ENCODE results near the gene CORT.
"Not testable (repeated sequence)": the region's sequence is repeated elsewhere in the genome, so short reads cannot be mapped to it uniquely, and the experiment has no call there.

CORT gene

GRCh38 chr1:10449751-10450150, at the start of gene CORT:
CORT (plus strand) TSS chr1:10450031; CDS start chr1:10450224, 193 bp downstream.
- FAIRE-seq (no peak), DNase-seq (ENCODE audit: low spot score) (no peak)

GRCh38 chr1:10401281-10401680, 48.5 kb upstream of the CORT start:
- no peak for FAIRE-seq
- DNase-seq (ENCODE audit: low spot score), result no peak

- FAIRE-seq (no peak), DNase-seq (ENCODE audit: low spot score) (peak; percentile 29)
These were observed 47.0 kb upstream of the CORT start for GRCh38 chr1:10402729-10403274.

- DNase-seq (ENCODE audit: low spot score), result no peak
- FAIRE-seq, result no peak
These were observed 42.6 kb upstream of the CORT start for GRCh38 chr1:10407201-10407600.

GRCh38 chr1:10415211-10415930, 34.5 kb upstream of the CORT start:
- DNase-seq (ENCODE audit: low spot score), result peak; percentile 38
- peak; percentile 40 for FAIRE-seq

GRCh38 chr1:10415967-10416366, 33.9 kb upstream of the CORT start:
- not testable (repeated sequence) for DNase-seq (ENCODE audit: low spot score); FAIRE-seq

GRCh38 chr1:10418741-10419140, 31.1 kb upstream of the CORT start:
- not testable (repeated sequence) for FAIRE-seq; DNase-seq (ENCODE audit: low spot score)

- no peak for FAIRE-seq
- DNase-seq (ENCODE audit: low spot score), result no peak
These were observed 30.5 kb upstream of the CORT start for GRCh38 chr1:10419351-10419750.

GRCh38 chr1:10421637-10422036, 28.2 kb upstream of the CORT start:
- FAIRE-seq (no peak), DNase-seq (ENCODE audit: low spot score) (no peak)

- no peak for DNase-seq (ENCODE audit: low spot score)
- FAIRE-seq, result no peak
These were observed 25.8 kb upstream of the CORT start for GRCh38 chr1:10424034-10424433.

- DNase-seq (ENCODE audit: low spot score), result no peak
- FAIRE-seq, result no peak
These were observed 25.2 kb upstream of the CORT start for GRCh38 chr1:10424651-10425050.

- not testable (repeated sequence) for FAIRE-seq; DNase-seq (ENCODE audit: low spot score)
These were observed 23.9 kb upstream of the CORT start for GRCh38 chr1:10425826-10426534.

- FAIRE-seq, result not testable (repeated sequence)
These were observed 23.3 kb upstream of the CORT start for GRCh38 chr1:10426535-10426848.

GRCh38 chr1:10428984-10429383, 20.8 kb upstream of the CORT start:
- no peak for FAIRE-seq
- no peak for DNase-seq (ENCODE audit: low spot score)

More at GRCh38 chr1:10426535-10426848, 23.3 kb upstream of the CORT start:
- not testable (repeated sequence) for DNase-seq (ENCODE audit: low spot score)

- DNase-seq (ENCODE audit: low spot score) (no peak), FAIRE-seq (no peak)
These were observed 20.0 kb upstream of the CORT start for GRCh38 chr1:10429868-10430215.

GRCh38 chr1:10430216-10431069, 19.4 kb upstream of the CORT start, which contains the start of gene CENPS:
CENPS (plus strand) TSS chr1:10430433; CDS start chr1:10430518, 85 bp downstream.
- DNase-seq (ENCODE audit: low spot score) (peak; percentile 61), FAIRE-seq (no peak)

- DNase-seq (ENCODE audit: low spot score), result peak; percentile 8
- FAIRE-seq, result no peak
These were observed 18.6 kb upstream of the CORT start for GRCh38 chr1:10431070-10431730.

- no peak for DNase-seq (ENCODE audit: low spot score)
- FAIRE-seq, result no peak
These were observed 16.7 kb upstream of the CORT start for GRCh38 chr1:10432910-10433700.

GRCh38 chr1:10433790-10434189, 16.0 kb upstream of the CORT start:
- FAIRE-seq (no peak), DNase-seq (ENCODE audit: low spot score) (no peak)

GRCh38 chr1:10434590-10434989, 15.2 kb upstream of the CORT start:
- no peak for DNase-seq (ENCODE audit: low spot score)
- no peak for FAIRE-seq

All from RCC 7860 (cell line).